GM13977 (cell line): ENCODE results near the gene RTN4RL1.
"Not testable (repeated sequence)": the region's sequence is repeated elsewhere in the genome, so short reads cannot be mapped to it uniquely, and the experiment has no call there.

Source experiments
- DNase-seq: peaks from one replicate; pipeline ENCODE4 v3.0.0; 2012; ENCODE audit warnings: low spot score
- CTCF ChIP-seq: IDR thresholded peaks from 2 replicates; pipeline ENCODE4 v1.5.1; 2012; ENCODE audit warnings: mild to moderate bottlenecking, control low read depth; ENCODE audit not compliant: insufficient read depth; ENCODE audit errors: extremely low read depth, missing control alignments
- in situ Hi-C: fragments of 300-500 bp; cut with MboI; formaldehyde crosslinking; loops from one replicate; pipeline ENCODE4 v1.12.0; 2022; ENCODE audit warnings: low sequenced_read_pairs, low pct_unique_long_range_greater_than_20kb, mixed read lengths, inconsistent platforms; ENCODE audit not compliant: unreplicated experiment

The RTN4RL1 gene

GRCh38 chr17:1989135-1989534, 36.0 kb downstream of the RTN4RL1 start:
- no peak for DNase-seq
- no peak for TF ChIP-seq CTCF
- in situ Hi-C loops, result no loop called here

GRCh38 chr17:1986783-1987451, 38.2 kb downstream of the RTN4RL1 start:
- DNase-seq, result no peak
- in situ Hi-C loops, result no loop called here
- TF ChIP-seq CTCF, result no peak

GRCh38 chr17:1985686-1986085, 39.4 kb downstream of the RTN4RL1 start:
- no peak for TF ChIP-seq CTCF
- DNase-seq, result no peak
- in situ Hi-C loops, result no loop called here

GRCh38 chr17:1985093-1985492, 40.0 kb downstream of the RTN4RL1 start:
- in situ Hi-C loops, result no loop called here
- no peak for TF ChIP-seq CTCF
- no peak for DNase-seq

- in situ Hi-C loops, DNase-seq: not testable (repeated sequence)
Observed at GRCh38 chr17:1982793-1983366, 42.3 kb downstream of the RTN4RL1 start.

- DNase-seq, result no peak
- in situ Hi-C loops, result no loop called here
- TF ChIP-seq CTCF, result no peak
Observed at GRCh38 chr17:1980665-1981250, 44.4 kb downstream of the RTN4RL1 start.
